Measurements from ENCODE around the gene ARL16.

DNA sequence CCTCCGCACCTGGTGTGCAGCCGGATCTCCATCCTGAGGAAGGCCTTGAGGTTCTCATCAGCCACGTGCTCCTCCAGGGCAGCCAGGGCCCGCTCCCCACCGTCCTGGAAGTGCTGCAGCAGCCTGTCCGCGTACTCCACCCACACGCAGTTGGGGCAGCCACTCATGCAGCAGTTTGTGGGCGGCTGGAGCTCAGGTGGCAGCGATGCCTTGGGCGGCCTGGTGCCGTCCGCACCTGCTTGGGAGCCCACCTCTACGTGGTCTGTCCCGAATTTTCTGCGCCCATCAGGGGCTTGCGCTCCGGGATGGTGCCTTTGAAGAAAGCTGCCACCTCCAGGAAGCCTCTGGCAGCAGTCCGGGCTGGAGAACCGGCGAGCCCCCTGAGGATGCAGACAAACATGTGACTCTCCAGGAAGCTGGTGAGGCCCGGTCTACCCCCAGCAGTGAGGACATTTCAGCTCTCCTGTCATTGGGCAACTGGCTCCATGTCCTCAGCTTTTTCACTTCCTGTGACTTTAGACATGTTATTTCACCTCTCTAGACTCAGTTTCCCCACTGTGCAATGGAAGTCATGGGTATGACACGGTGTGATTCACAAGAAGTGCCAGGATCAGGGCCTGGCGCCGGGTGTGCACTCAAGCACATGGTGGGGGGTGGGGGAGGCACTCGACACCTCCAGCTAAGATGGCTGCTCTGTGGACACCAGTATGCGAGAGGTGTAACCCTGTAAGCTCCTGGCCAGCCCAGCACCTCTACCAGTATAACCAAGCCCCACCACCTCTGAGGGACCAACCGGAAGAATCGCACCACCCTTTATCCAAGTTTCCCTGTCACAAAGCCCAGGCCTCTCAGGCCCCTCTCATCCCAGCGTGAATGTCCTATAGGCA is 18.1 kb downstream of the ARL16 start:
- TF ChIP-seq, protein P1, sequence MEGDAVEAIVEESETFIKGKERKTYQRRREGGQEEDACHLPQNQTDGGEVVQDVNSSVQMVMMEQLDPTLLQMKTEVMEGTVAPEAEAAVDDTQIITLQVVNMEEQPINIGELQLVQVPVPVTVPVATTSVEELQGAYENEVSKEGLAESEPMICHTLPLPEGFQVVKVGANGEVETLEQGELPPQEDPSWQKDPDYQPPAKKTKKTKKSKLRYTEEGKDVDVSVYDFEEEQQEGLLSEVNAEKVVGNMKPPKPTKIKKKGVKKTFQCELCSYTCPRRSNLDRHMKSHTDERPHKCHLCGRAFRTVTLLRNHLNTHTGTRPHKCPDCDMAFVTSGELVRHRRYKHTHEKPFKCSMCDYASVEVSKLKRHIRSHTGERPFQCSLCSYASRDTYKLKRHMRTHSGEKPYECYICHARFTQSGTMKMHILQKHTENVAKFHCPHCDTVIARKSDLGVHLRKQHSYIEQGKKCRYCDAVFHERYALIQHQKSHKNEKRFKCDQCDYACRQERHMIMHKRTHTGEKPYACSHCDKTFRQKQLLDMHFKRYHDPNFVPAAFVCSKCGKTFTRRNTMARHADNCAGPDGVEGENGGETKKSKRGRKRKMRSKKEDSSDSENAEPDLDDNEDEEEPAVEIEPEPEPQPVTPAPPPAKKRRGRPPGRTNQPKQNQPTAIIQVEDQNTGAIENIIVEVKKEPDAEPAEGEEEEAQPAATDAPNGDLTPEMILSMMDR (conservative IDR thresholded peaks at IDR 0.05; ENCODE audit: low read depth, low read length), result no peak
- TF ChIP-seq POLR2A (IDR thresholded peaks at IDR 0.05; ENCODE audit: low read depth, low read length) (no peak), RAD21 (IDR thresholded peaks at IDR 0.05; ENCODE audit: low read length) (no peak), NFE2L2 (IDR thresholded peaks at IDR 0.05; ENCODE audit: low read depth, low read length) (no peak), CEBPB (IDR thresholded peaks at IDR 0.05; ENCODE audit: low read depth, low read length) (no peak), MXI1 (IDR thresholded peaks at IDR 0.05; ENCODE audit: borderline replicate concordance, low read depth, low read length) (no peak; the same call in 1 of the 2 replicates), BHLHE40 (IDR thresholded peaks at IDR 0.05; ENCODE audit: low read depth, low read length) (no peak), RCOR1 (IDR thresholded peaks at IDR 0.05; ENCODE audit: insufficient replicate concordance, low read length) (no peak), FOS (IDR thresholded peaks at IDR 0.05; ENCODE audit: low read depth, low read length) (no peak), MAZ (IDR thresholded peaks at IDR 0.05; ENCODE audit: borderline replicate concordance, low read depth, low read length) (no peak)
- TF ChIP-seq, protein P2, sequence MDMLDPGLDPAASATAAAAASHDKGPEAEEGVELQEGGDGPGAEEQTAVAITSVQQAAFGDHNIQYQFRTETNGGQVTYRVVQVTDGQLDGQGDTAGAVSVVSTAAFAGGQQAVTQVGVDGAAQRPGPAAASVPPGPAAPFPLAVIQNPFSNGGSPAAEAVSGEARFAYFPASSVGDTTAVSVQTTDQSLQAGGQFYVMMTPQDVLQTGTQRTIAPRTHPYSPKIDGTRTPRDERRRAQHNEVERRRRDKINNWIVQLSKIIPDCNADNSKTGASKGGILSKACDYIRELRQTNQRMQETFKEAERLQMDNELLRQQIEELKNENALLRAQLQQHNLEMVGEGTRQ (IDR thresholded peaks at IDR 0.05; ENCODE audit: low read depth, low read length), result no peak
- TF ChIP-seq, protein P3, sequence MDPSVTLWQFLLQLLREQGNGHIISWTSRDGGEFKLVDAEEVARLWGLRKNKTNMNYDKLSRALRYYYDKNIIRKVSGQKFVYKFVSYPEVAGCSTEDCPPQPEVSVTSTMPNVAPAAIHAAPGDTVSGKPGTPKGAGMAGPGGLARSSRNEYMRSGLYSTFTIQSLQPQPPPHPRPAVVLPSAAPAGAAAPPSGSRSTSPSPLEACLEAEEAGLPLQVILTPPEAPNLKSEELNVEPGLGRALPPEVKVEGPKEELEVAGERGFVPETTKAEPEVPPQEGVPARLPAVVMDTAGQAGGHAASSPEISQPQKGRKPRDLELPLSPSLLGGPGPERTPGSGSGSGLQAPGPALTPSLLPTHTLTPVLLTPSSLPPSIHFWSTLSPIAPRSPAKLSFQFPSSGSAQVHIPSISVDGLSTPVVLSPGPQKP (IDR thresholded peaks at IDR 0.05; ENCODE audit: borderline replicate concordance, low read depth, low read length), result no peak

Measured in IMR-90 (cell line).